K562 (cell line): ENCODE results near the gene TNFSF4. TPM values are rescaled to one million over a fixed set of nuclear protein-coding genes. Genes with fewer than 3 reads are reported as not detected.

Experiments
- ADNP ChIP-seq: fragments of 200-800 bp; sonication (Bioruptor generic); IDR thresholded peaks from 2 replicates; pipeline ENCODE4 v1.6.1; 2016; ENCODE audit warnings: missing genetic modification characterization, missing compliant biosample characterization
- ARID2 ChIP-seq: fragments of 450-650 bp; IDR thresholded peaks from 2 replicates; pipeline ENCODE4 v1.6.1; 2017; ENCODE audit warnings: antibody characterized with exemption, mild to moderate bottlenecking
- ATF2 ChIP-seq: sonication (generic); formaldehyde crosslinking; IDR thresholded peaks from 2 replicates; pipeline ENCODE4 v1.8.1; 2022; ENCODE audit warnings: missing genetic modification reagents
- FOXA3 ChIP-seq, 2 experiments: fragments of 450-650 bp in 1 of 2; sonication (generic) in 1 of 2; formaldehyde crosslinking; IDR thresholded peaks in 1 of 2; conservative IDR thresholded peaks in 1 of 2; 2 replicates each; pipeline versions ENCODE4 v1.4.0 to v1.8.0; 2020 to 2022; ENCODE audit warnings: mild to moderate bottlenecking in 2 of 2, missing genetic modification reagents in 1 of 2
- GTF2E2 ChIP-seq: fragments of 200-800 bp; sonication (Bioruptor generic); IDR thresholded peaks from 2 replicates; pipeline ENCODE4 v1.6.1; 2016; ENCODE audit warnings: missing genetic modification characterization, missing compliant biosample characterization
- HIVEP1 ChIP-seq: fragments of 250-450 bp; sonication (Bioruptor Pico); IDR thresholded peaks from 2 replicates; pipeline ENCODE4 v1.4.0; 2020; ENCODE audit warnings: mild to moderate bottlenecking
- HNRNPL ChIP-seq: fragments of 200-400 bp; formaldehyde crosslinking; IDR thresholded peaks from 2 replicates; pipeline ENCODE4 v1.6.1; 2017; ENCODE audit warnings: low read depth, mild to moderate bottlenecking, low read length
- NEUROD1 ChIP-seq: fragments of 150-350 bp; IDR thresholded peaks from 2 replicates; pipeline ENCODE4 v1.6.1; 2014; ENCODE audit warnings: borderline replicate concordance, low read length, low read depth; ENCODE audit not compliant: partially characterized antibody
- RBM15 ChIP-seq: fragments of 200-400 bp; formaldehyde crosslinking; IDR thresholded peaks from 2 replicates; pipeline ENCODE4 v1.6.1; 2018; ENCODE audit warnings: mild to moderate bottlenecking, low read length, moderate library complexity; ENCODE audit not compliant: insufficient read depth
- STAT6 ChIP-seq: sonication (generic); formaldehyde crosslinking; IDR thresholded peaks from 2 replicates; pipeline ENCODE4 v1.8.1; 2023; ENCODE audit warnings: mild to moderate bottlenecking, missing genetic modification reagents
- ZMIZ1 ChIP-seq, 2 experiments: fragments of 150-350 bp in 1 of 2; IDR thresholded peaks; 2 replicates each; pipeline ENCODE4 v1.6.1; 2012 to 2016; ENCODE audit warnings: low read depth in 2 of 2, low read length in 2 of 2, mild to moderate bottlenecking in 1 of 2, moderate library complexity in 1 of 2
- ZSCAN29 ChIP-seq: fragments of 450-650 bp; IDR thresholded peaks from 2 replicates; pipeline ENCODE4 v1.6.1; 2017
- polyA plus RNA-seq, 8 experiments: library from polyadenylated mRNA; depleted of rRNA in 4 of 8; stranded (reverse) in 5 of 8; unstranded in 3 of 8; fragments of >200 nt; fragmentation: Nextera tagmentation in 2 of 8; fragmentation: Illumina TruSeq in 1 of 8; extraction: Ambion mirVana in 2 of 8; extraction: Trizol in 1 of 8; gene quantifications; 2 replicates each; pipeline versions ENCODE4 v1.2.1 to v1.2.3, GENCODE V29; 2011 to 2014; ENCODE audit warnings: inconsistent platforms in 1 of 8, missing spikeins in 1 of 8
- total RNA-seq, 7 experiments: library from RNA; depleted of rRNA in 6 of 7; stranded (reverse); fragments of >200 nt in 6 of 7; fragmentation: Illumina TruSeq in 2 of 7; extraction: Trizol in 2 of 7; gene quantifications; 2 replicates each; pipeline versions ENCODE4 v1.2.1 to v1.2.3, GENCODE V29; 2011 to 2021; ENCODE audit warnings: low replicate concordance in 1 of 7

Gene TNFSF4
- total and polyA plus RNA-seq, 9 of the 15 experiments (the other 6 are each of a cell fraction or from before 2014, with no cell fraction given) = 0.08 to 0.23 (median 0.15) TPM; not detected in 1

GRCh38 chr1:173255214-173255813 lies 48.2 kb upstream of the TNFSF4 start (continued):
- TF ChIP-seq ZMIZ1 (IDR thresholded peaks at IDR 0.05; ENCODE audit: low read depth in 2 of 2, low read length in 2 of 2) = no peak
- no peak for TF ChIP-seq ARID2
- TF ChIP-seq HIVEP1 (CRISPR knock-in tag) = no peak
- no peak for TF ChIP-seq GTF2E2 (tag)
- TF ChIP-seq RBM15 = no peak
- no peak for TF ChIP-seq NEUROD1
- no peak for TF ChIP-seq FOXA3 (CRISPR knock-in tag; conservative IDR thresholded peaks at IDR 0.05 in 1 of 2, IDR thresholded peaks at IDR 0.05 in 1 of 2)
- no peak for TF ChIP-seq STAT6 (CRISPR knock-in tag)
- no peak for TF ChIP-seq ATF2 (CRISPR knock-in tag)
- TF ChIP-seq ZSCAN29 = no peak
- no peak for TF ChIP-seq HNRNPL
- no peak for TF ChIP-seq ADNP (tag)
